HepG2 (cell line): ENCODE results near the gene RASSF4. TPM values are rescaled to one million over a fixed set of nuclear protein-coding genes. Genes with fewer than 3 reads are reported as not detected.

ENCODE experiments used
- ADNP ChIP-seq: sonication (generic); formaldehyde crosslinking; IDR thresholded peaks from 2 replicates; pipeline ENCODE4 v1.4.0; 2020; ENCODE audit warnings: missing genetic modification reagents
- CAMTA2 ChIP-seq: sonication (generic); formaldehyde crosslinking; IDR thresholded peaks from 2 replicates; pipeline ENCODE4 v1.4.0; 2020; ENCODE audit warnings: mild to moderate bottlenecking, missing genetic modification reagents, borderline replicate concordance
- ELF4 ChIP-seq: sonication (generic); formaldehyde crosslinking; IDR thresholded peaks from 2 replicates; pipeline ENCODE4 v1.5.0; 2020; ENCODE audit warnings: missing genetic modification reagents, mild to moderate bottlenecking, moderate library complexity, borderline replicate concordance
- FOXJ3 ChIP-seq: sonication (generic); formaldehyde crosslinking; IDR thresholded peaks from 2 replicates; pipeline ENCODE4 v1.4.0; 2020; ENCODE audit warnings: missing genetic modification reagents, mild to moderate bottlenecking, borderline replicate concordance
- GLMP ChIP-seq: sonication (generic); formaldehyde crosslinking; IDR thresholded peaks from 2 replicates; pipeline ENCODE4 v1.9.0; 2021; ENCODE audit warnings: missing genetic modification reagents, mild to moderate bottlenecking, borderline replicate concordance
- HHEX ChIP-seq: IDR thresholded peaks from 2 replicates; pipeline ENCODE4 v1.6.1; 2016; ENCODE audit warnings: control low read depth
- RBAK ChIP-seq: sonication (generic); formaldehyde crosslinking; IDR thresholded peaks from 2 replicates; pipeline ENCODE4 v1.5.1; 2020; ENCODE audit warnings: mild to moderate bottlenecking, missing genetic modification reagents
- RFX5 ChIP-seq: IDR thresholded peaks from 2 replicates; pipeline ENCODE4 v1.6.1; 2011; ENCODE audit warnings: low read depth, low read length, improper control_type of control experiment
- SAP130 ChIP-seq: IDR thresholded peaks from 2 replicates; pipeline ENCODE4 v1.6.1; 2016; ENCODE audit warnings: low read depth
- TBL1XR1 ChIP-seq: fragments of 150-350 bp; IDR thresholded peaks from 2 replicates; pipeline ENCODE4 v1.6.1; 2014; ENCODE audit warnings: borderline replicate concordance, low read length; ENCODE audit not compliant: partially characterized antibody
- TBX2 ChIP-seq: sonication (generic); formaldehyde crosslinking; IDR thresholded peaks from 2 replicates; pipeline ENCODE4 v1.5.0; 2020; ENCODE audit warnings: missing genetic modification reagents, mild to moderate bottlenecking, borderline replicate concordance
- TBX3 ChIP-seq: fragments of 450-650 bp; IDR thresholded peaks from 2 replicates; pipeline ENCODE4 v1.6.1; 2017; ENCODE audit warnings: antibody characterized with exemption, mild to moderate bottlenecking, inconsistent platforms, borderline replicate concordance
- U2AF1 ChIP-seq: fragments of 200-400 bp; formaldehyde crosslinking; optimal IDR thresholded peaks from 2 replicates; pipeline ENCODE3; 2017; ENCODE audit warnings: mild to moderate bottlenecking, low read depth, low read length
- ZBTB25 ChIP-seq: IDR thresholded peaks from 2 replicates; pipeline ENCODE4 v1.6.1; 2018; ENCODE audit warnings: missing genetic modification reagents
- ZFP37 ChIP-seq: sonication (generic); formaldehyde crosslinking; IDR thresholded peaks from 2 replicates; pipeline ENCODE4 v1.4.0; 2020; ENCODE audit warnings: missing genetic modification reagents, borderline replicate concordance
- ZNF124 ChIP-seq: sonication (generic); formaldehyde crosslinking; IDR thresholded peaks from 2 replicates; pipeline ENCODE4 v1.4.0; 2020; ENCODE audit warnings: missing genetic modification reagents
- ZNF609 ChIP-seq: sonication (generic); formaldehyde crosslinking; IDR thresholded peaks from 2 replicates; pipeline ENCODE4 v1.4.0; 2020; ENCODE audit warnings: mild to moderate bottlenecking, missing genetic modification reagents, borderline replicate concordance
- ZNF672 ChIP-seq: sonication (generic); formaldehyde crosslinking; IDR thresholded peaks from 2 replicates; pipeline ENCODE4 v1.8.1; 2022; ENCODE audit warnings: missing genetic modification reagents
- ZNF687 ChIP-seq: sonication (generic); formaldehyde crosslinking; IDR thresholded peaks from 2 replicates; pipeline ENCODE4 v1.5.1; 2020; ENCODE audit warnings: mild to moderate bottlenecking, missing genetic modification reagents, moderate library complexity
- ZNF772 ChIP-seq: sonication (generic); formaldehyde crosslinking; IDR thresholded peaks from 2 replicates; pipeline ENCODE4 v1.5.0; 2020; ENCODE audit warnings: mild to moderate bottlenecking, missing genetic modification reagents
- polyA plus RNA-seq, 8 experiments: library from polyadenylated mRNA; depleted of rRNA in 3 of 8; stranded (reverse) in 7 of 8; unstranded in 1 of 8; fragments of >200 nt; fragmentation: Illumina TruSeq in 4 of 8; extraction: Trizol in 4 of 8; gene quantifications; 2 replicates each; pipeline versions ENCODE4 v1.2.1 to v1.2.3, GENCODE V29; 2011 to 2016; ENCODE audit warnings: low read depth in 4 of 8, missing spikeins in 1 of 8, mixed read lengths in 1 of 8; ENCODE audit not compliant: insufficient read depth in 1 of 8
- total RNA-seq, 5 experiments: library from RNA; depleted of rRNA; stranded (reverse); fragments of >200 nt; fragmentation: Illumina TruSeq; extraction: Trizol; gene quantifications; 2 replicates each; pipeline ENCODE4 v1.2.3, GENCODE V29; 2016; ENCODE audit warnings: low read depth in 1 of 5

RASSF4 gene
- total and polyA plus RNA-seq, 2 of the 13 experiments (the other 11 are each of a cell fraction or from before 2014, with no cell fraction given): 34.0 to 51.7 TPM

- TF ChIP-seq ZNF609 (CRISPR knock-in tag): peak; percentile 83; the same call in 1 of the 2 replicates
- TF ChIP-seq ZBTB25 (CRISPR knock-in tag): peak; percentile 61; the same call in 1 of the 2 replicates
- TF ChIP-seq ADNP (CRISPR knock-in tag): no peak
- peak; percentile 52 for TF ChIP-seq SAP130 (CRISPR knock-in tag)
- no peak for TF ChIP-seq ZNF772 (CRISPR knock-in tag)
- TF ChIP-seq TBX2 (CRISPR knock-in tag): peak; percentile 79; the same call in 1 of the 2 replicates
- no peak for TF ChIP-seq ZNF687 (CRISPR knock-in tag)
- TF ChIP-seq TBL1XR1: peak; percentile 77
- no peak for TF ChIP-seq ELF4
- TF ChIP-seq CAMTA2 (CRISPR knock-in tag): no peak
- no peak for TF ChIP-seq GLMP (CRISPR knock-in tag)
- TF ChIP-seq ZFP37 (CRISPR knock-in tag): no peak
- TF ChIP-seq ZNF672 (CRISPR knock-in tag): no peak
- TF ChIP-seq ZNF124 (CRISPR knock-in tag): no peak
- TF ChIP-seq HHEX (CRISPR knock-in tag): peak; percentile 92
- TF ChIP-seq RFX5: no peak
- TF ChIP-seq U2AF1: no peak
- peak; percentile 62; the same call in 1 of the 2 replicates for TF ChIP-seq FOXJ3 (CRISPR knock-in tag)
- TF ChIP-seq TBX3: 0 out of 2 replicates have a peak, but pooled peaks have one; percentile 26
- TF ChIP-seq RBAK (CRISPR knock-in tag): no peak
These were observed 45.7 kb downstream of the RASSF4 start (continued) for GRCh38 chr10:45005284-45005683.
